Adrenal gland (tissue), 12 donors: Measurements from ENCODE around the gene FAM200C. TPM values are rescaled to one million over a fixed set of nuclear protein-coding genes. Genes with fewer than 3 reads are reported as not detected.

ENCODE experiments used
- DNase-seq, 7 donors: peaks; one replicate each; pipeline ENCODE4 v3.0.0-alpha.2; 2019 to 2020
- H3K27ac ChIP-seq, 5 donors: fragments of 200-600 bp; sonication (generic) in 4 of 5; 1 replicate in 3 of 5; 2 replicates in 2 of 5; pipeline versions ENCODE4 v1.5.1 to v1.8.0; 2016 to 2020; ENCODE audit warnings: mild to moderate bottlenecking in 1 of 5
- H3K27me3 ChIP-seq: fragments of 200-600 bp; 2 replicates; pipeline ENCODE4 v1.8.0; 2021
- H3K36me3 ChIP-seq, 2 donors: fragments of 200-600 bp; replicated peaks in 1 of 2; 1 replicate in 1 of 2; 2 replicates in 1 of 2; pipeline versions ENCODE4 v1.5.1 to v1.8.0; 2018 to 2022
- H3K4me1 ChIP-seq, 2 donors: fragments of 200-600 bp; replicated peaks in 1 of 2; 1 replicate in 1 of 2; 2 replicates in 1 of 2; pipeline versions ENCODE4 v1.5.1 to v1.8.0; 2018 to 2021
- H3K4me3 ChIP-seq, 4 donors: fragments of 200-600 bp; sonication (generic) in 3 of 4; one replicate each; pipeline ENCODE4 v1.5.1; 2016 to 2018
- H3K9me3 ChIP-seq, 3 donors: fragments of 200-600 bp; sonication (generic) in 1 of 3; replicated peaks in 1 of 3; 1 replicate in 2 of 3; 2 replicates in 1 of 3; pipeline versions ENCODE4 v1.5.1 to v1.8.0; 2016 to 2021
- CTCF ChIP-seq, 6 experiments: fragments of 450-650 bp in 4 of 6; fragments of 200-600 bp in 2 of 6; sonication (generic) in 1 of 6; IDR thresholded peaks; 1 replicate in 5 of 6; 2 replicates in 1 of 6; pipeline versions ENCODE4 v1.5.1 to v1.8.0; 2016 to 2021; ENCODE audit warnings: antibody characterized with exemption in 6 of 6, mild to moderate bottlenecking in 2 of 6, moderate library complexity in 1 of 6
- POLR2A ChIP-seq, 2 donors: fragments of 450-650 bp; IDR thresholded peaks; one replicate each; pipeline ENCODE4 v1.6.1; 2017; ENCODE audit warnings: antibody characterized with exemption in 2 of 2, mild to moderate bottlenecking in 2 of 2, moderate library complexity in 1 of 2
- WGBS, 4 donors: extraction: QIAGEN DNeasy Blood & Tissue Kit in 2 of 4; methylation state at CpG; one replicate each; pipeline versions ENCODE4 v1.1.5 to v1.1.7; 2013 to 2017; 5-methylcytosine and 5-hydroxymethylcytosine counted together
- intact Hi-C, 2 donors: fragments of 100-400 bp; cut with DNase I; formaldehyde crosslinking; loops; one replicate each; pipeline versions ENCODE4 v1.14.1 to v1.15.0; 2022 to 2023
- polyA plus RNA-seq, 3 donors: library from polyadenylated mRNA; stranded (reverse); fragments of 200-250 nt in 2 of 3; fragments of 350-450 nt in 1 of 3; fragmentation: Illumina TruSeq in 1 of 3; extraction: RNeasy Lipid Tissue Mini Kit (QIAGEN cat#74804) in 1 of 3; gene quantifications; one replicate each; pipeline ENCODE4 v1.2.3, GENCODE V29; 2013 to 2014
- total RNA-seq, 9 donors: library from RNA; depleted of rRNA in 4 of 9; stranded (reverse); fragments of >200 nt in 4 of 9; fragments of 120-200 nt in 1 of 9; fragmentation: NEBNext Ultra II Directional in 1 of 9; extraction: Animal tissue kit (Norgen Biotek cat#: 25700) in 1 of 9; gene quantifications; one replicate each; pipeline versions ENCODE4 v1.1.0 to v1.2.4, GENCODE V29; 2013 to 2023
- donor health status: healthy with polysubstance abuse.
- donor health status: Bipolar disorder and iron deficiency.
- donor health status: DM: yes; HTN: yes; CAD: no.
- donor health status: DM: no; HTN: no; CAD: no.
- donor health status: DM: no; HTN: no; CAD: no.
- donor health status: DM: yes; HTN: yes; CAD: no.

Gene FAM200C
- total and polyA plus RNA-seq, 12 donors, result 0.42 to 9.0 (median 5.2) TPM

DNA sequence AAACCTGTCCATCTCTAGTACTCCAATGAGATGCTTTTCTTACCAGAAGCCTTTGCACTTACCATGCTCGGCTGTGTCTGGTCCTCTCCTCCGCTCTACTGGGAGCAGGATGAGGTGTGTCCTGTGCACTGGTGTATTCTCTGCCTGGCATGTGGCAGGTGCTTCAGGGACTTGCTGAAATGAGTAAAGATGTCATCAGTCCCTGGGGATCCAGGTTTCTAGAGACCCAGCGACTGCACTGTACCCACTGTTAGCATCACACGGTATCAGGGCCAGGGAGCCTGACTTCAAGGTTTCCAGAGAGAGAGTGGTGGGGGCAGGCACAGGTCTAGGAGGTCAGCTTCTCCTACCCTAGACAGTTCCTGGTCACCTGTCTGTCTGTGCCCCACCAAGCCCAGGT lies 32.3 kb upstream of the FAM200C start:
- no peaks in the 10 kb centered on the region for H3K36me3 ChIP-seq
- peaks cover 6% of the 10 kb centered on the region for H3K27me3 ChIP-seq
- intact Hi-C loops, result no loop called here
- no peaks in the 10 kb centered on the region for H3K9me3 ChIP-seq
- no peaks in the 10 kb centered on the region for H3K4me1 ChIP-seq
- no peak overlapping the region for H3K4me3 ChIP-seq
- DNase-seq, result no peak
- TF ChIP-seq CTCF (IDR thresholded peaks at IDR 0.05), result no peak
- TF ChIP-seq POLR2A (IDR thresholded peaks at IDR 0.05), result no peak
- 93 to 97% (median 96%) methylated on average over 4 of the region's 4 CpGs for WGBS, 4 donors
- H3K27ac ChIP-seq, result no peak overlapping the region

DNA sequence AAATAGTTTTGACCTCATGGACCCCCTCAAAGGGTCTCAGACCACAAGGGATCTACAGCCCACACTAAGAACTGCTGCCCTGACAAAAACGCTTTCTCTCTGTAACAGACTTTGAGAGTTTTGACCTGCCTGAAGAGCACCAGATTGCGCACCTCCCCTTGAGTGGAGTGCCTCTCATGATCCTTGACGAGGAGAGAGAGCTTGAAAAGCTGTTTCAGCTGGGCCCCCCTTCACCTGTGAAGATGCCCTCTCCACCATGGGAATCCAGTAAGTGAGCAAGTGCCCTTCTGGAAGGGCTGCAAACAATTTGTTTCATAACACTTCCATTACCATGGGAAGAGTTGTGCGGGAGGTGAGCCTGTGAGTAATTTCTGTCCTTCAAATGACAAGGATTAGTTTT lies 27.8 kb upstream of the FAM200C start:
- TF ChIP-seq CTCF (IDR thresholded peaks at IDR 0.05) (no peak), POLR2A (IDR thresholded peaks at IDR 0.05) (no peak)
- Histone ChIP-seq H3K36me3 (no peaks in the 10 kb centered on the region), H3K27me3 (no peaks in the 10 kb centered on the region), H3K4me1 (no peaks in the 10 kb centered on the region), H3K27ac (no peak overlapping the region), H3K9me3 (no peaks in the 10 kb centered on the region), H3K4me3 (no peak overlapping the region)
- 78 to 86% (median 80%) methylated on average over 3 to 4 of the region's 4 CpGs for WGBS, 4 donors
- intact Hi-C loops, result no loop called here
- DNase-seq, result no peak

GRCh38 chr5:160423099-160423498 lies 23.2 kb upstream of the FAM200C start:
- peaks cover 3 to 14% of the 10 kb centered on the region in 2 donors for H3K4me1 ChIP-seq
- intact Hi-C loops, result no loop called here
- no peak overlapping the region for H3K27ac ChIP-seq
- H3K4me3 ChIP-seq, result no peak overlapping the region
- H3K36me3 ChIP-seq, result no peaks in the 10 kb centered on the region
- no peaks in the 10 kb centered on the region for H3K27me3 ChIP-seq
- no peak for TF ChIP-seq CTCF (IDR thresholded peaks at IDR 0.05)
- TF ChIP-seq POLR2A (IDR thresholded peaks at IDR 0.05), result no peak
- no peaks in the 10 kb centered on the region for H3K9me3 ChIP-seq
- WGBS, 4 donors, result 34 to 41% (median 38%) methylated on average over 2 of the region's 2 CpGs
- DNase-seq, result no peak

DNA sequence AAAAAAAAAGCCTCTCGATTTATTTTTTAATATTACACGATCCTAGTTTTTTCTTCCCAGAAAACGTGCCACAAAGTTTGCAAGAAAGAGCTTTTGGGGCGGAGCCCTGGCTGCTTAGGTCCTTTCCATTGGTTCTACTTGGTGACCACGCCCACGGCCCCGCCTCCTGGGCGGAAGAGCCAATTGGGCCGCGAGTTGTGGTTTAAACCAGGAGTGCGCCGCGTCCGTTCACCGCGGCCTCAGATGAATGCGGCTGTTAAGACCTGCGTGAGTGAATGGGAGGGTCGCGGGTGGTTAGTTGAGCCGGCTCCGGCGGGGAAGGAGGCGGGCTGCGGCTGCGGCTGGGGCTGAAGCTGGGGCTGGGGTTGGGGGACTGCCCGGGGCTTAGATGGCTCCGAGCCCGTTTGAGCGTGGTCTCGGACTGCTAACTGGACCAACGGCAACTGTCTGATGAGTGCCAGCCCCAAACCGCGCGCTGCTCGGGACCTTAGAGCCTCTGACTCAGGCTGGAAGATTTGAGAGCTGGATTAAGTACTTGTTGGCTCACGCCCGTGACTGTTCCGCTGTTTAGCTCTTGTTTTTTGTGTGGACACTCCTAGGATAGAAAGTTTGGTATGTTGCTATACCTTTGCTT lies 21.9 kb upstream of the FAM200C start, which contains the start of gene PTTG1:
Gene PTTG1, plus strand, starts transcription at position 231 of the 634 bp plus-strand sequence. CDS start 458 bp downstream, outside the sequence.
- Histone ChIP-seq H3K9me3 (no peaks in the 10 kb centered on the region), H3K27me3 (no peaks in the 10 kb centered on the region), H3K36me3 (no peaks in the 10 kb centered on the region), H3K4me3 (peak within 1 kb of the TSS in 2 of 4 donors; percentile 41 to 77), H3K4me1 (peaks cover 12 to 28% of the 10 kb centered on the region in 2 donors), H3K27ac (peak within 1 kb of the TSS in 4 of 5 donors; percentile 15 to 88 (median 73))
- TF ChIP-seq CTCF (IDR thresholded peaks at IDR 0.05), result no peak
- peak in 1 of 2 donors; percentile 71 for TF ChIP-seq POLR2A (IDR thresholded peaks at IDR 0.05)
- peak; percentile 94 to 98 (median 96) for DNase-seq
- intact Hi-C loops, result no loop called here
- 0 to 1% (median 1%) methylated on average over 20 to 39 of the region's 39 CpGs for WGBS, 4 donors
